LHCN-M2 (cell line): ENCODE measurements around the gene PPM1J. TPM values are rescaled to one million over a fixed set of nuclear protein-coding genes. Genes with fewer than 3 reads are reported as not detected.
A peak's percentile ranks its signal among the peaks of the same experiment; 100 is the strongest.

Experiments used
- DNase-seq: peaks from one replicate; pipeline ENCODE4 v3.0.0-alpha.2; 2012; ENCODE audit warnings: low read depth
- total RNA-seq: library from RNA; depleted of rRNA; stranded (reverse); fragments of >200 nt; gene quantifications from 2 replicates; pipeline ENCODE4 v1.2.3, GENCODE V29; 2014

The PPM1J gene
- total RNA-seq, 1 experiment from 2014 or later: 1.1 TPM

DNA sequence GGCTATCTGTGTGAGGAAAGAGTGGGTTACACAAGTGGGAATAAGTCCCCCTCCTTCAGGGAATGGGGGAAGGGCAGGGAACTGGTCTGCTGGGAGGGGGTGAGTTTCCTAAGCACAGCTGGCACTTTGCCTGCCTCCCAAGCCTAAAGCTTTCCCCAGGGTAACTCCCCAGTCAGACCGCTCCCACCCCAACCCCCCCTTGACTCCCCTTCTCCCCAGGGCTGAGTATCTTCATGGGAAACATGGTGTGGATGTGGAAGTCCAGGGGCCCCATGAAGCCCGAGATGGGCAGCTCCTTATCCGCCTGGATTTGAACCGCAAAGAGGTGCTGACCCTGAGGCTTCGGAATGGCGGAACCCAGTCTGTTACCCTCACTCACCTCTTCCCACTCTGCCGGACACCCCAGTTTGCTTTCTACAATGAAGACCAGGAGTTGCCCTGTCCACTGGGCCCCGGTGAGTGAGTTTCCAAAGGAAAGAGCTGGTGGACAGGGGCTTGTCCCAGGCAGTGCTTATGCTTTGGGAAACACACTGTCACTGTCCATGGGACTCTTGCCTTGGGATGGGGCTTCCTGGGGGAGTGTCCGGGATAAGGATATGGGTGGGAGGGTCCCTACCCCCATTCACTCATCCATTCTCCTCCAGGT is 25.8 kb downstream of the PPM1J start:
- DNase-seq: no peak

GRCh38 chr1:112688781-112689193 is 26.3 kb downstream of the PPM1J start:
- DNase-seq: no peak

DNA sequence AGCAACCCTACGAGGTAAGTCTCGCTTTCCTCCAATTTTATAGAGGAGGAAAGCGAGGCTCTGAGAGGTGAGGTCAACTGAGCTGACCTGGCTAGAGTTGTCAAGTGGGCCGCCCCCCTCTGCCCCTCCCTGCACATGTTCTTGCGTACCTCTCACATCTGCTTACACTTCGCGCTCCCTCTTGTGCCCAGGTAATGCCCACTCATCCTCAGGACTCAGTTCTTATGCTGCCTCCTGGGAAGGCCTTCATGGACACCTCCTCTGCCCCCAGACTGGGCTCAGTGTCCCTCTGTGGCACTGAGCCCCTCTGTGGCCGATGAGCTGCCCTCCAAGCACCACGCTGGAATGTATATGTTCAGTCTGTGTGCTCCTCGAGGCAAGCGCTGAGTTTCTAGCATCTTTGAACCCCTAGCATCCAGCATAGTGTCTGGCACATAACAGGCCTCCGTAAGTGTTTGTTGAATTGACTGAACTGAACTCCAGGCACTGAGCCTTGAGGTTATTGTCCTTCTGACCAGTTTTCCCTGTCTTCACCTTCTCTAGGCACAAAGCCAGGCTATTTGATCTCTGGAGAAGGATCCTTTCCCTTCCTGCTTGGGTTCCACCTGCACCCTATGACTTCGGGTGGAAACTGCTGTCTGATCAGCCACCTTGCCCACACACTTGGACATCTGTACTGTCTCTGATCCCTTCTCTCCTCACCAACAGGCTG is 27.2 kb downstream of the PPM1J start:
- no peak for DNase-seq

- no peak for DNase-seq
Measured at GRCh38 chr1:112687361-112687760, 27.8 kb downstream of the PPM1J start.

GRCh38 chr1:112686835-112687234 is 28.3 kb downstream of the PPM1J start:
- DNase-seq: no peak

DNA sequence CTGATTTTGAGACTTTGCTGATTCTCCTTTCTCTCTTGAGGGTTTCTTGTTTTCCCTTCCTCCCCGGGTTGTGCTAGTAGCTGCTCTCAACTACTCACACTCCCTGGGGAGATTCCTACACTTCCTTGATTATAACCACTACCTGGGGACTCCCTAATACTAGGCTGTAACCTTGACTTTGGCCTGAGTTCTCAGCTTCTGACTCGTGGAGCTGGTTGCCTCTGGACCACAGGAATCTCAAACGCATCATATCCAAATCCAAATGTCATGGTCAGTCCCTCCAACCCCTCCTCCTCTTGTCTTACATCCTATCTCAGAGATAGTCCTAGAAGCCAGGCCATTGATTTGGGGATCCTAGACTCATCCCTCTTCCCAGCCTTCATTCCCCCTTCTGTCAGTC is 28.7 kb downstream of the PPM1J start:
- no peak for DNase-seq

DNA sequence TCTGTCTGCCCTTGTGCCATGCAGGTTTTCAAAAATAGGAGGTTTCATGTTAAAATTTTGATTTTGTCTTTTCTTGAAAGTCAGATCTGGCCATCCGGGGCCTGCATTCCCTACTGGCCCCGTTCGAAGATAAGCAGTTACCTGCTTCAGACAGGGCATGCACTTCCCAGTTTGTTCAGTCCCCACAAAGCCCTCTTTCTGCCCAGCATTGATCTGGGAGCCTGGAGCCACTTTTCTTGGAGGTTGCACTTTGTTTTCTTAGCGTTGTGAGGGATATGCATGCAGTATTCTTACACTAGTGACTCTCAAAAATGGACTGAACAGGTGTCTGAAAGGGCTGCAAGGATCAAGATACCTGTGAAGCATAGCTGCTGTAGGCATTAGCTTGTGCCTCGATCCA is 29.2 kb downstream of the PPM1J start:
- no peak for DNase-seq

DNA sequence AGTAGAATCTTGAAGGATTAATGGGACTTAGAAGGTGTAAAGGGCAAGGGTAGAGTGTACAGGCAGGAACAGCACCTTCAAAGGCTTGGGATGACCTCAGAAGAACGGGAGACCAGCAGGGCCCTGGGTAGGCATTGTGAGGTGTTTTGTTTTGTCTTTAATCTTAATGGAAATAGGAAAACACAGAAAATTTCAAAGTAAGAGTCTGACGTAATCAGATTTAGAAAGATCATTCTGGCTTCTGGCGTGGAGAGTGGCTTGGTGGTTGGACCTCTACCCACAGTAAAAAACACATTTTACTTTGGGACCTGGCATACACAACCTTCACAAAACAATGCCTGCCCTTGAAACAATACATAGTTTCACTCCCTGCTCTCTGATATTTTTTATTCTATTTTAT is 36.5 kb downstream of the PPM1J start:
- no peak for DNase-seq

GRCh38 chr1:112677501-112677900 is 37.6 kb downstream of the PPM1J start:
- no peak for DNase-seq

- no peak for DNase-seq
Measured at GRCh38 chr1:112676543-112676942, 38.6 kb downstream of the PPM1J start.

DNA sequence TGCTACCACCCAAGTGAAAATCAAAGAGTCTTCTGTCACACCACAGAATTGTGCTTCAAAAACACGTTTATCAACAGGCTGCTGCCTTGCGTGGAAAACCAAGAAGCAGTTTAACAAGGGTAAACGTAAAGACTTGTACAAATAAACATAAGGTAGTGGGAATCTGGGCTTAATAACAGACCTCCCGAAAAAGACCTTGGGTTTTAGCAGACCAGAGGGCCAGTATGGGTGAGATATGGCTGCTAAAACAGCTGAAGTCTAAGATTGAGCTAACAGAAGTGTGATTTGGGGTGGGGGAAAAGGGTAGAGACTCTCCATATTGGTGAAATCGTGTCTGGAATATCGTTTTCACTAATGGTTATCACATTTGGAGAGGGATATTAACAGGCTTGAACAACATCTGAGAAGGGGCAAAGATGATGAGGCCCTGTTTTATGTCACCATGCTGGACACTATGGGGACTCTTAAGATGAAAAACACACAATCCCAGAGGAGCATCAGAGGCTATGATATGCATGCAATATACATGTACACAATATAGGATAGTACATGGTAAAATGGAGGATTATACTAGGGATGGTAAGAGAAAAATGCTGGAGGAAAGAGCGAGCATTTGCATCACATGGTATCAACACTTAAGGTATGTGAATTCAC is 39.3 kb downstream of the PPM1J start:
- no peak for DNase-seq

DNA sequence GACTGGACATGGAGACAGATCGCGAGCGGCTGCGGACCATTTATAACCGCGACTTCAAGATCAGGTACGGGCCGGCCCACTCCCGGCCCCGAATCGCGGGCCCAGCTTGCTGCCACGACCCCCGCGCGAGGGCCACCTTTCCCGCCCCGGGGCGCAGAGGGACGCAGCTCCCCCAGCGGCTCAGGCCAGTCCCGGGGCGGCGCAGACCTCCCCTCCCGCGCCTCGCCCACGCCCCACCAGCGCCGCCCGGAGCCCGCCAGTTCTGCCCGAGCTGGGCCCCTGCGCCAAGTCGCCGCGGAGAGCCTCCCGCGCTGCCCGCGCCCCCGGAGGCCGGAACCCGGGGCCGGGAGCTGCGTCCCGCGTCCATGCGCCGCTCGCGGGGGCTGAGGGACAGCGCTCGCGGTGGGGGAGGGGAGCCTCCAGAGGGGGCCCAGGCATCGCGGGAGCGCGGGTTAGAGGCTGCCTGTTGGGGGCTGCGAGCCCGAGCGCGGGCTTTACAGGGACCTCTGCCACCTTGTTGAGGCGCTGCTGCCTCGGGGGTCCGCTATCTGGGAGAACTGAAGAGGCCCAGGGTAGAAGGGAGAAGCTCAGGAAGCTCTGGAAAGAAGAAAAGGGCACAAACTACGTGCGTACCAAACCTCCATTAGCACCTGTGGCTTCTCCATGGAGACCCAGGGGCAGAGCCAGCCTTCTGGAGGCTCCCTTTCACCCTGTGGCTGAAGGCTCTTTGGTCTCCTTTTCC is 40.0 kb downstream of the PPM1J start:
- DNase-seq: no peak

DNA sequence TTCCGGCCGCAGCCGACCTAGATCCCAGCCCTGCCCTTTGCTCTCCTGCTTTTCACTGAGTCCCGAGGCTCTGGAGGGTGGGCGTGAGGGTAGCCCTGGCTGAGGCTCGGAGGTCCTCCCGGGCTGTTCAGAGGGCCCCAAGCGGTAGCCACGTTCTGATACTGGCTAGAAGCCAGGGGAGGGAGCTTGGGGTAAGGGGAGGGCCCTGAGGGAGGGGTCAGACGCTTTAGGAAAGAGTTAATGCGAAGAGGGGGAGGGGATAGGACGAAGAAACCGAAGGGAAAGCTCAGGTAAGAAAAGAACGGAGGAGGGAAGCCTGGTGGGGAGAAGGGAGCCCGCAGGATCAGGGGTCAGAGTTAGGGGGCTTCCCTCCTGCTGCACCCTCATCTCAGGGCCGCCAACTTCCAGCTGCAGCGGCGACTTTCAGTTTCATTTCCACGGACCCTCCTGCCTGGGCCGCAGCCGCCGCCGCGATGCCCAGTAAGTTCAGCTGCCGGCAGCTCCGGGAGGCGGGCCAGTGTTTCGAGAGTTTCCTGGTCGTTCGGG is 40.6 kb downstream of the PPM1J start, which contains the start of gene MOV10:
TSS of gene MOV10 (plus strand) at position 220 of the 546 bp plus-strand sequence. CDS start at position 474, 254 bp downstream.
- DNase-seq: peak; percentile 79

DNA sequence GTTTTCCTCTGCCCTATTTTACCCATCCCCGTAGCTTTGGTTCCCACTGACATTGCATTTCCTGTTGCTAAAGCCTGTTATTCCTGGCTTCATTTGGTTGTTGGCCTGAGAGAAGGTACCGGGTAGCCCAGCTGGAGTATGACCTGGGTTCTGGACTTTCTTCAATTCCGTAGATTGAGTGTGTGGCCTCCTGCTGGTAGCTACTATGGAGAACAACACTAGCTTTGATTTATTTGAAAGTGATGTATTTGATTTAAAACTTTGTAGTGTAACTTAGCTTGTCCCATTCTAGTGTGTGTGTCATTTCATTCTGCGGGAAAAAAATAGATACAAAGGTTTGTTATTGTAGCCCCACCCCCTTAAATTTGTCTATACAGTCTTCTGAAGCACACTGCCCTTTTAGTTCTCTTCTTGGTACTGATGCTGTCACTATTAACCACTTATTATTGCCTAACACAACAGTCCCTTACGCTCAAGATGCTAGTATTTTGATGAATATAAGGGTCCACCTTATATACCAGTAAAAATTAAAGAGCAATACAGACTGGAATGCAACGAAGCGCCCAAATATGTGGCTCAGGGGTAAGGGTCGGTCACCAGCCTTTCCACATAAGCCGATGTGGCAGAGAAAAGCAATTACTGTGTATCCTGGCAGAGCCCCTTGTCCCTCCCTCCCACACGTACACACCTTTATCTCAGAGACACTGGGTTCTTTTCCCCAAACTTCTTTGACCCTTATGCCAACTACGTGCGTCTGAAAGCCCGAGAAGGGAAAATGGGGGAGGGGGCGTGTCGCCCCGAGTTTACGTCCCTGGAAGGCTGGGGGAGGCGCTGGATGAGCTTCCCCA is 41.3 kb downstream of the PPM1J start:
- peak; percentile 70 for DNase-seq

DNA sequence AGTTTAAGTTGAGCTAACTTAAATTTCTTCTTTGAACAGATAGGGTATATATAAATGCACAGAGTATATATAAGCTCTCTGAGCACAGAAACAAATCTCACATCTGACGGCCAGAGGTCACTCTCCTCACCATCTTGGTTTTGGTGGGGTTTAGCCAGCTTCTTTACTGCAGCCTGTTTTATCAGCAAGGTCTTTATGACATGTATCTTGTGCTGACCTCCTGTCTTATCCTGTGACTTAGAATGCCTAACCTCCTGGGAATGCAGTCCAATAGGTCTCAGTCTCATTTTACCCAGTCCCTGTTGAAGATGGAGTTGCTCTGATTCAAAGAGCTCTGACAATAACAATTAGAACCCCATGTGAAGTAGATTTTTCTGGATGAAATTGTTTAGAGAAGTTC is 42.3 kb downstream of the PPM1J start:
- no peak for DNase-seq

DNA sequence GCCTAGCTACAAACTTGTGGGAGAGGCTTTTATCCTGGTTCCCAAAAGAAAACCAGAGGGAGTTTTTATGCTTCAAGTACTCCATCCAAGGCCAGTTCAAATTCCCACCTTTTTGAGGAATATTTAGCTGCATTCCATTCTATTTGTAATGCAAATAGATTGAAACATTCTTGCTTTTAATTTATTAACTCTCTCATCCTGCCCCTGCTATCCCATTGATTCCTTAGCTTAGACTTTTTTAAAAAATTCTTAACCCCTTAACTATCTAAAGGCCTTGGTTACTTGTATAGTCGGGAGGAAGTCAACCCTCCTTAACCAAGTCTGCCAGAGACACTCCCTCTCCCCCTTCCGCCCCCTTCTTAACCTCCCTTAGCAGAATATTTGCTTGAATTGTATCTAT is 43.1 kb downstream of the PPM1J start:
- no peak for DNase-seq

- no peak for DNase-seq
Measured at GRCh38 chr1:112666946-112667345, 48.2 kb downstream of the PPM1J start.

DNA sequence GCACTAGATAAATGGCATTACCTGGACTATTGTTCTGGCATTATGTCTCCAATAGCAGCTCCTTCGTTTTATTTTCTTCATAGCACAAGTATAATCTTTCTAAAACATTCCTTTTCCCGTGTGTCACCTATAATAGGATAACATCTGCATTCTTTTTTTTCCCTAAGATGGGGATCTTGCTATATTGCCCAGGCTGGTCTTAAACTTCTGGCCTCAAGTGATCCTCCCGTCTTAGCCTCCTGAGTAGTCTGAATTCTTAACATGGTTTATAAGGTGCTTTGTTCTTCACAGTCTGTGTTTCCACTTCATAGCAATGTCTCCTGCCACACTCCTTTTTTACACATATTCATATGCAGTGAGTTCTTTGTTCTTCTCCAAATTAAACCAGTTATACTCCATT is 49.3 kb downstream of the PPM1J start:
- no peak for DNase-seq
